Measurements from ENCODE around the gene MBTPS1. TPM values are rescaled to one million over a fixed set of nuclear protein-coding genes. Genes with fewer than 3 reads are reported as not detected.

MBTPS1 gene
- total RNA-seq, 4 donors from 2014 or later: 98.4 to 149 (median 121) TPM

- Histone ChIP-seq H3K36me3 (peaks cover 5 to 88% (median 28%) of the 10 kb centered on the region in 3 donors), H3K9me3 (no peaks in the 10 kb centered on the region), H3K4me3 (no peak overlapping the region), H3K27me3 (no peaks in the 10 kb centered on the region), H3K27ac (no peak overlapping the region), H3K4me1 (peaks cover 0 to 24% (median 3%) of the 10 kb centered on the region in 4 donors)
- DNase-seq (ENCODE audit: low spot score in 2 of 2): no peak
- 87 to 89% methylated on average over 8 of the region's 8 CpGs for WGBS, 2 donors
- TF ChIP-seq EP300 (IDR thresholded peaks at IDR 0.05): no peak
- TF ChIP-seq POLR2A (IDR thresholded peaks at IDR 0.05): no peak
- no peak for TF ChIP-seq CTCF (IDR thresholded peaks at IDR 0.05)
Measured at GRCh38 chr16:84085271-84085667, 31.5 kb downstream of the MBTPS1 start.

- TF ChIP-seq EP300 (IDR thresholded peaks at IDR 0.05): no peak
- TF ChIP-seq CTCF (IDR thresholded peaks at IDR 0.05): peak; percentile 45 to 54 (median 49)
- H3K4me3 ChIP-seq: no peak overlapping the region
- peaks cover 5 to 88% (median 33%) of the 10 kb centered on the region in 3 donors for H3K36me3 ChIP-seq
- WGBS, 2 donors: 57 to 60% methylated on average over 11 of the region's 11 CpGs
- H3K9me3 ChIP-seq: no peaks in the 10 kb centered on the region
- no peaks in the 10 kb centered on the region for H3K27me3 ChIP-seq
- peak in 1 of 2 donors; percentile 47 for DNase-seq (ENCODE audit: low spot score in 2 of 2)
- H3K4me1 ChIP-seq: peaks cover 0 to 24% (median 3%) of the 10 kb centered on the region in 4 donors
- H3K27ac ChIP-seq: no peak overlapping the region
Measured at GRCh38 chr16:84084570-84085270, 32.0 kb downstream of the MBTPS1 start.

- TF ChIP-seq POLR2A (IDR thresholded peaks at IDR 0.05) (no peak), CTCF (IDR thresholded peaks at IDR 0.05) (no peak), EP300 (IDR thresholded peaks at IDR 0.05) (no peak)
- Histone ChIP-seq H3K4me3 (no peak overlapping the region), H3K4me1 (peaks cover 0 to 24% (median 3%) of the 10 kb centered on the region in 4 donors), H3K36me3 (peaks cover 2 to 86% (median 22%) of the 10 kb centered on the region in 3 donors), H3K27ac (peak overlapping the region in 2 of 4 donors; percentile 2 to 9), H3K9me3 (no peaks in the 10 kb centered on the region), H3K27me3 (no peaks in the 10 kb centered on the region)
- 45 to 52% methylated on average over 11 of the region's 11 CpGs for WGBS, 2 donors
- no peak for DNase-seq (ENCODE audit: low spot score in 2 of 2)
Measured at GRCh38 chr16:84082835-84083569, 33.7 kb downstream of the MBTPS1 start.

- Histone ChIP-seq H3K27ac (peak overlapping the region in 1 of 4 donors; percentile 9), H3K36me3 (peaks cover 0 to 86% (median 22%) of the 10 kb centered on the region in 3 donors), H3K9me3 (no peaks in the 10 kb centered on the region), H3K27me3 (no peaks in the 10 kb centered on the region), H3K4me1 (peaks cover 0 to 24% (median 3%) of the 10 kb centered on the region in 4 donors), H3K4me3 (no peak overlapping the region)
- DNase-seq (ENCODE audit: low spot score in 2 of 2): no peak
- TF ChIP-seq EP300 (IDR thresholded peaks at IDR 0.05) (no peak), CTCF (IDR thresholded peaks at IDR 0.05) (no peak), POLR2A (IDR thresholded peaks at IDR 0.05) (no peak)
- WGBS, 2 donors: 78 to 86% methylated on average over 5 to 6 of the region's 6 CpGs
Measured at GRCh38 chr16:84082110-84082509, 34.6 kb downstream of the MBTPS1 start.
